Measurements from ENCODE around the gene CCR5. TPM values are rescaled to one million over a fixed set of nuclear protein-coding genes. Genes with fewer than 3 reads are reported as not detected.

Gene CCR5
- total and polyA plus RNA-seq, 9 of the 15 experiments (the other 6 are each of a cell fraction or from before 2014, with no cell fraction given), result not detected

GRCh38 chr3:46416125-46416810 lies 45.5 kb downstream of the CCR5 start (continued):
- TF ChIP-seq VEZF1 (CRISPR knock-in tag; IDR thresholded peaks at IDR 0.05) (peak; percentile 86), ZNF79 (CRISPR knock-in tag; IDR thresholded peaks at IDR 0.05; ENCODE audit: low read depth) (0 out of 2 replicates have a peak, but pooled peaks have one; percentile 8), ZNF584 (CRISPR knock-in tag; IDR thresholded peaks at IDR 0.05; ENCODE audit: low read depth) (0 out of 2 replicates have a peak, but pooled peaks have one; percentile 9), ERF (CRISPR knock-in tag; IDR thresholded peaks at IDR 0.05) (no peak), SMARCE1 (IDR thresholded peaks at IDR 0.05) (0 out of 2 replicates have a peak, but pooled peaks have one; percentile 34), ADNP (tag; IDR thresholded peaks at IDR 0.05) (0 out of 2 replicates have a peak, but pooled peaks have one; percentile 37), CLOCK (CRISPR knock-in tag; IDR thresholded peaks at IDR 0.05; ENCODE audit: borderline replicate concordance) (no peak), HDAC2 (IDR thresholded peaks at IDR 0.05) (no peak), MAFG (tag; conservative IDR thresholded peaks at IDR 0.05) (peak; percentile 64), CHAMP1 (IDR thresholded peaks at IDR 0.05) (no peak), PHB (CRISPR knock-in tag; IDR thresholded peaks at IDR 0.05) (no peak), MCM2 (IDR thresholded peaks at IDR 0.05; ENCODE audit: low read depth) (no peak), SOX6 (IDR thresholded peaks at IDR 0.05) (peak; percentile 19; the same call in 1 of the 2 replicates), NFIX (CRISPR knock-in tag; IDR thresholded peaks at IDR 0.05; ENCODE audit: low read depth) (0 out of 2 replicates have a peak, but pooled peaks have one; percentile 26), CREM (IDR thresholded peaks at IDR 0.05; ENCODE audit: low read depth) (peak; percentile 13; the same call in 1 of the 2 replicates), NR3C1 (CRISPR knock-in tag; IDR thresholded peaks at IDR 0.05) (no peak), ETS2 (tag; IDR thresholded peaks at IDR 0.05; ENCODE audit: borderline replicate concordance, poor library complexity, severe bottlenecking) (no peak), NKRF (IDR thresholded peaks at IDR 0.05; ENCODE audit: borderline replicate concordance) (no peak), ZC3H11A (IDR thresholded peaks at IDR 0.05; ENCODE audit: low read depth, low read length) (no peak), CREB1 (IDR thresholded peaks at IDR 0.05) (no peak), CREB1 (CRISPR knock-in tag; IDR thresholded peaks at IDR 0.05) (no peak)

Measured in K562 (cell line).